Vagina (tissue), 2 donors: ENCODE measurements around the gene ZBTB25. TPM values are rescaled to one million over a fixed set of nuclear protein-coding genes. Genes with fewer than 3 reads are reported as not detected.

ENCODE experiments used
- DNase-seq, 2 donors: peaks; one replicate each; pipeline ENCODE4 v3.0.0-alpha.2; 2017; ENCODE audit errors: extremely low spot score in 2 of 2
- H3K27ac ChIP-seq: fragments of 200-600 bp; sonication (generic); one replicate; pipeline ENCODE4 v1.5.1; 2019
- H3K27me3 ChIP-seq: fragments of 200-600 bp; sonication (generic); one replicate; pipeline ENCODE4 v1.5.1; 2019
- H3K36me3 ChIP-seq, 2 donors: fragments of 200-600 bp; sonication (generic); one replicate each; pipeline ENCODE4 v1.5.1; 2017 to 2019
- H3K4me1 ChIP-seq: fragments of 200-600 bp; sonication (generic); one replicate; pipeline ENCODE4 v1.5.1; 2019
- H3K4me3 ChIP-seq, 2 donors: fragments of 200-600 bp; sonication (generic); 1 replicate in 1 of 2; 2 replicates in 1 of 2; pipeline ENCODE4 v1.5.1; 2016 to 2019
- H3K9me3 ChIP-seq: fragments of 200-600 bp; sonication (generic); one replicate; pipeline ENCODE4 v1.5.1; 2019
- POLR2A ChIP-seq, 2 donors: fragments of 450-650 bp; IDR thresholded peaks; one replicate each; pipeline ENCODE4 v1.6.1; 2017; ENCODE audit warnings: antibody characterized with exemption in 2 of 2, mild to moderate bottlenecking in 2 of 2, moderate library complexity in 2 of 2
- POLR2AphosphoS5 ChIP-seq, 2 donors: sonication (generic); formaldehyde crosslinking; IDR thresholded peaks; one replicate each; pipeline ENCODE4 v1.9.0; 2017; ENCODE audit warnings: antibody characterized with exemption in 2 of 2, mild to moderate bottlenecking in 2 of 2, low read depth in 1 of 2; ENCODE audit not compliant: insufficient read depth in 1 of 2
- intact Hi-C: fragments of 100-400 bp; cut with DNase I; formaldehyde crosslinking; loops from one replicate; pipeline ENCODE4 v1.15.1; 2023
- total RNA-seq: library from RNA; depleted of rRNA; stranded (reverse); fragments of >200 nt; gene quantifications from one replicate; pipeline ENCODE4 v1.2.3, GENCODE V29; 2016
- TF ChIP-seq, protein P1 (sequence below), 3 experiments: fragments of 450-650 bp in 2 of 3; fragments of 200-600 bp in 1 of 3; sonication (generic) in 1 of 3; IDR thresholded peaks; one replicate each; pipeline ENCODE4 v1.5.1; 2017 to 2019; ENCODE audit warnings: antibody characterized with exemption in 3 of 3, mild to moderate bottlenecking in 2 of 3, moderate library complexity in 2 of 3

ZBTB25 gene
- total RNA-seq, 1 donor from 2014 or later: 11.3 TPM

DNA sequence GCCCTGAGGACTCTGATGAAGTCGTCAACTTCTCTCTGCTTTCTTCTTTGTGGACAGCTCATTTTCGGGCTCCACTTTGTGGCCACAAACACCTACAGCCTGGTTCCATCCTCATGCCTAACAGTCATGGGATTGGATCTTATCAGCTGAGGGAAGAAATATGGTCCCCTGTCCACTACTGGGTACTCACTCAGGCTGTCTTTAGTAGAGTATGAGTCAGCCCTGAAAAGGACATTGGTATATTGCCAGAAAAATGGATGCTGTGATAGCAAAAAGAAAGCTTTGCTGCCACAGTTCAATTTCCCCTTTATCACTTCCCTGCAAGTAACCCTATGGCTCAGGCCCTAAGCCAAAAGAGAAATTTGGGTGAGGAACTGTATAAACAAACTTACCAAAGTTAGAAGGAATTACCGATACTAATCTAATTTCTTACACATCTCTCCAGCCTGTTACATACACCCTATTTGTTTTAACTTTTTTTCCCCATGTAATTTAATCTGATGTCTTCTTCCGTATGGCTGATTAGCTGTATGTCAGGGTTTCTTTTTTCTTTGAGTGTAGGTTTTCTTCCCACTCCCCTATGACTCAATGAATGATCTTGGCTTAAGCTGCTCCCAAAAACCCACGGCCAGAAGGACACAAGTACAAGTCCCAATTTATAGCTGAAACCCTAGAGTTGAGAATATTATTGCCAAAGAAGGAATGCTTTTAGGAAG lies 86.4 kb downstream of the ZBTB25 start:
- DNase-seq: no peak
- Histone ChIP-seq H3K36me3 (peaks cover 0 to 55% of the 10 kb centered on the region in 2 donors), H3K9me3 (no peaks in the 10 kb centered on the region), H3K4me1 (no peaks in the 10 kb centered on the region), H3K27ac (no peak overlapping the region), H3K27me3 (no peaks in the 10 kb centered on the region), H3K4me3 (no peak overlapping the region)
- TF ChIP-seq, protein P1, sequence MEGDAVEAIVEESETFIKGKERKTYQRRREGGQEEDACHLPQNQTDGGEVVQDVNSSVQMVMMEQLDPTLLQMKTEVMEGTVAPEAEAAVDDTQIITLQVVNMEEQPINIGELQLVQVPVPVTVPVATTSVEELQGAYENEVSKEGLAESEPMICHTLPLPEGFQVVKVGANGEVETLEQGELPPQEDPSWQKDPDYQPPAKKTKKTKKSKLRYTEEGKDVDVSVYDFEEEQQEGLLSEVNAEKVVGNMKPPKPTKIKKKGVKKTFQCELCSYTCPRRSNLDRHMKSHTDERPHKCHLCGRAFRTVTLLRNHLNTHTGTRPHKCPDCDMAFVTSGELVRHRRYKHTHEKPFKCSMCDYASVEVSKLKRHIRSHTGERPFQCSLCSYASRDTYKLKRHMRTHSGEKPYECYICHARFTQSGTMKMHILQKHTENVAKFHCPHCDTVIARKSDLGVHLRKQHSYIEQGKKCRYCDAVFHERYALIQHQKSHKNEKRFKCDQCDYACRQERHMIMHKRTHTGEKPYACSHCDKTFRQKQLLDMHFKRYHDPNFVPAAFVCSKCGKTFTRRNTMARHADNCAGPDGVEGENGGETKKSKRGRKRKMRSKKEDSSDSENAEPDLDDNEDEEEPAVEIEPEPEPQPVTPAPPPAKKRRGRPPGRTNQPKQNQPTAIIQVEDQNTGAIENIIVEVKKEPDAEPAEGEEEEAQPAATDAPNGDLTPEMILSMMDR (IDR thresholded peaks at IDR 0.05): no peak
- TF ChIP-seq POLR2AphosphoS5 (IDR thresholded peaks at IDR 0.05; ENCODE audit: insufficient read depth in 1 of 2, low read depth in 1 of 2) (no peak), POLR2A (IDR thresholded peaks at IDR 0.05) (no peak)
- intact Hi-C loops: no loop called here

DNA sequence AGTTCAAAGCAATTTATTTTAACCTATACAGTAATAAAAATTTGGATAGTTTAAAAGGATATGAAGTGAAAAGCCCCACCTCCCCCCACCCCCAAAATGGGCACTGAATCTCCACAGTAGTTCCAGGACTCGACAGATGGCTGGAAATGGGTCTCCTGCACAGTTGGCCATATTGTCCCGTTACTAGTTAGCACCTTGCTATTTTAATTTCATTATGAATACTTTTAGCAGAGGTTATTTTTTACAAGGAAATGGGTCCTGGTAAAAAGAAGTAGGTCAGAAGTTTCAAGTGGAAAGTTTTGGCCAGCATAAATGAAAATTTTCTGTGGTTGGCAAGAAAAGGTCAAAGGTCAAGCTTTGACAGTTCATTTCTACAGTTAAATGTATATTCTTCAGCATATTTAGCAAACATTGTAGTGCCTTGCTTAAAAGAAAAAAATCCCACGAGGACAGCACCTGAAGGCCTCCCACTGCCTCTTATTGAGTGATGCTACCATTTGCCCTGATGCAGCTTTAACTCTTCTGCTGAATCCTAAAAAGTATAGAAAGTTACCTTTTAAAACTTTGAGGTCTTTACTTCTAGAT lies 87.2 kb downstream of the ZBTB25 start:
- TF ChIP-seq, protein P1 (IDR thresholded peaks at IDR 0.05): no peak
- TF ChIP-seq POLR2AphosphoS5 (IDR thresholded peaks at IDR 0.05; ENCODE audit: insufficient read depth in 1 of 2, low read depth in 1 of 2) (no peak), POLR2A (IDR thresholded peaks at IDR 0.05) (no peak)
- H3K4me3 ChIP-seq: no peak overlapping the region
- peaks cover 0 to 49% of the 10 kb centered on the region in 2 donors for H3K36me3 ChIP-seq
- no peak overlapping the region for H3K27ac ChIP-seq
- H3K27me3 ChIP-seq: no peaks in the 10 kb centered on the region
- intact Hi-C loops: no loop called here
- DNase-seq: no peak
- no peaks in the 10 kb centered on the region for H3K9me3 ChIP-seq
- H3K4me1 ChIP-seq: no peaks in the 10 kb centered on the region

DNA sequence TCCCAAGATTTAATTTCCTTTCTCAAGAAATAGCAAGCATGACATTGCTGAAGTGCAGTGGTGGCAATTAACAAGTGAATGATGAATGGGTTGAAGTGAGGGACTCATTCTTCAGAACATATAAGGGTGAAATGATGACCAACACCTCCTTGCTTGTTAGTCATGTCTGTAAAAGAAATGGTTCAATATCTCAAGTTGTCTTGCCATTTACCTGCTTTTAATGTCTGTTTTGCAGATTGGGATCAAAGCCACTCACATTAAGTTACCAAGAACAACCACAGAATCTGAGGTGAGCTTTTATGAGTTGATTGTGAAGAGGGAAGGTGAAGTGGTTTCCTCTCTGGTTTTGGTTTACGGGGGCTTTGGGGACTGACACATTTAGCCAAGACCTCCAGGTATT lies 91.4 kb downstream of the ZBTB25 start:
- no peak for DNase-seq
- H3K4me3 ChIP-seq: no peak overlapping the region
- TF ChIP-seq, protein P1 (IDR thresholded peaks at IDR 0.05): no peak
- TF ChIP-seq POLR2AphosphoS5 (IDR thresholded peaks at IDR 0.05; ENCODE audit: insufficient read depth in 1 of 2, low read depth in 1 of 2): no peak
- TF ChIP-seq POLR2A (IDR thresholded peaks at IDR 0.05): no peak
- no peaks in the 10 kb centered on the region for H3K27me3 ChIP-seq
- H3K9me3 ChIP-seq: no peaks in the 10 kb centered on the region
- no peaks in the 10 kb centered on the region for H3K4me1 ChIP-seq
- no peak overlapping the region for H3K27ac ChIP-seq
- H3K36me3 ChIP-seq: peaks cover 0 to 27% of the 10 kb centered on the region in 2 donors
- intact Hi-C loops: no loop called here

DNA sequence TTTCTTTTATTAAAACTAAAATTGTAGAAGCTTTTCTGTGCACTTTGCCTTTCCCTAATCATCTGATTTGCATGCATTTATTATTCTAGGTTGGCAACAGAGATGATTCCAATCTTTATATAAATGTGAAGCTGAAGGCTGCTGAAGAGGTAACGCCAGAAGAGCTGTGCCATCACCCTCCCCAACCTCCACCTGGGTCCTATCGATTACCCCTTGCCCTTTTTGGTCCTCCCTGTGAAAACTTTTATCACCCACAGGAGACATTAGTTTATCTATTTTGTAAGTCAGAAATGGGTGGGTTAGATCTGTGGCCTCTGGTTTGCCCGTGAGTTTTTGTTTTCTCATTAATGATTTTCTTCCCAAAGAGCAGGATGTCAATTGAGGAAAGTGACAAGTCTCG lies 92.6 kb downstream of the ZBTB25 start:
- Histone ChIP-seq H3K4me3 (no peak overlapping the region), H3K9me3 (no peaks in the 10 kb centered on the region), H3K27me3 (no peaks in the 10 kb centered on the region), H3K27ac (no peak overlapping the region), H3K36me3 (peaks cover 0 to 17% of the 10 kb centered on the region in 2 donors), H3K4me1 (no peaks in the 10 kb centered on the region)
- TF ChIP-seq, protein P1 (IDR thresholded peaks at IDR 0.05): no peak
- no peak for TF ChIP-seq POLR2A (IDR thresholded peaks at IDR 0.05)
- intact Hi-C loops: no loop called here
- DNase-seq: no peak

DNA sequence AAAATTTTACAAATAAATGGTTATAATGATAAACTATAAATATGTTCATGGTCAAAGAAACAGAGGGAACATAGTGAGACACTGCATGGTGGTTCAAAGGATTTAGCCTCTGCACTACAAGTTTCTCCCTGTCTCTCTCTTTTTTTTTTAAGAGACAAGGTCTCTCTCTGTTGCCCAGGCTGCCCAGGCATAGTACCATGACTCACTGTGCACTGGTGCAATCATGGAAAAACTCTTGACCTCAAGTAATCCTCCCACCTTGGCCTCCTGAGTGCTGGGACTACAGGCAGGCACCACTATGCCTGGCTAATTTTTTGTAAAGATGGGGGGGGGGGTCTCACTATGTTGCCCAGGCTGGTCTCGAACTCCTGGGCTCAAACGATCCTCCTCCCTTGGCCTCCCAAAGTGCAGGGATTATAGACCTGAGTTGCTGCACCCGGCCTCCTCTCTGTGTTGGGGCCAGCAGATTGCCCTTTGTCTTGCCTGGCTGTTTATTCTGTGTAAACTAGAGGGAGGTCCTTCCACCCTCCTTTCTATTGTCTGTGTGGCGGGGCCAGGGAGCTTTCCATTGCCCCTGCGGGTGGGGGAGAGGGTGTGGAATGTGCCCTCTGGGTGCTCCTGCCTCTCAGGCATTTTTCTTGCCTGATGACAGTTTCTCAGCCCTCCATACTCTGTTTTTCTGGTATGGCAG lies 93.4 kb downstream of the ZBTB25 start:
- H3K27ac ChIP-seq: no peak overlapping the region
- H3K36me3 ChIP-seq: peaks cover 0 to 9% of the 10 kb centered on the region in 2 donors
- TF ChIP-seq POLR2AphosphoS5 (IDR thresholded peaks at IDR 0.05; ENCODE audit: insufficient read depth in 1 of 2, low read depth in 1 of 2) (no peak), POLR2A (IDR thresholded peaks at IDR 0.05) (no peak)
- TF ChIP-seq, protein P1 (IDR thresholded peaks at IDR 0.05): no peak
- H3K9me3 ChIP-seq: no peaks in the 10 kb centered on the region
- no peaks in the 10 kb centered on the region for H3K27me3 ChIP-seq
- no peaks in the 10 kb centered on the region for H3K4me1 ChIP-seq
- intact Hi-C loops: no loop called here
- H3K4me3 ChIP-seq: no peak overlapping the region
- no peak for DNase-seq
